B cell (primary cell): Measurements from ENCODE around the gene REV1.

Experiments used
- EZH2 ChIP-seq: IDR thresholded peaks from 2 replicates; pipeline ENCODE4 v1.6.1; 2012; ENCODE audit warnings: borderline replicate concordance, low read depth, mild to moderate bottlenecking, moderate library complexity, low read length; ENCODE audit not compliant: insufficient read depth, poor library complexity, severe bottlenecking
- TF ChIP-seq, protein P1 (sequence below): fragments of 200-600 bp; IDR thresholded peaks from one replicate; pipeline ENCODE4 v1.8.0; 2022; ENCODE audit warnings: antibody characterized with exemption, mild to moderate bottlenecking

DNA sequence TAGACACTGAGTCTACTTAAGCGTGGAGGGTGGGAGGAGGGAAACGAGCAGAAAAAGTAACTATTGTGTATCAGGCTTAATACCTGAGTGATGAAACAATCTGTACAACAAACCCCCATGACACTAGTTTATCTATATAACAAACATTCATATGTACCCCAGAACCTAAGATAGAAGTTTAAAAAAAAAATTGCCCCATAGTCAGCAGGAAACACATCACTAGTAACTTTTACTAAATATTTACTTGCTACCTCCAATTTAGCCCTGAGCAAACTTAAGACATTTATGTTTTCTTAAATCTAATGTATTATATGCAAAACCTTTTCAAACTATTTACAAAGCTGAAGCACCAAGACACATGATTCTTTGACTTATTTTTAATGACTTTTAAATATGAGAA lies 5.6 kb downstream of the REV1 start:
- TF ChIP-seq, protein P1, sequence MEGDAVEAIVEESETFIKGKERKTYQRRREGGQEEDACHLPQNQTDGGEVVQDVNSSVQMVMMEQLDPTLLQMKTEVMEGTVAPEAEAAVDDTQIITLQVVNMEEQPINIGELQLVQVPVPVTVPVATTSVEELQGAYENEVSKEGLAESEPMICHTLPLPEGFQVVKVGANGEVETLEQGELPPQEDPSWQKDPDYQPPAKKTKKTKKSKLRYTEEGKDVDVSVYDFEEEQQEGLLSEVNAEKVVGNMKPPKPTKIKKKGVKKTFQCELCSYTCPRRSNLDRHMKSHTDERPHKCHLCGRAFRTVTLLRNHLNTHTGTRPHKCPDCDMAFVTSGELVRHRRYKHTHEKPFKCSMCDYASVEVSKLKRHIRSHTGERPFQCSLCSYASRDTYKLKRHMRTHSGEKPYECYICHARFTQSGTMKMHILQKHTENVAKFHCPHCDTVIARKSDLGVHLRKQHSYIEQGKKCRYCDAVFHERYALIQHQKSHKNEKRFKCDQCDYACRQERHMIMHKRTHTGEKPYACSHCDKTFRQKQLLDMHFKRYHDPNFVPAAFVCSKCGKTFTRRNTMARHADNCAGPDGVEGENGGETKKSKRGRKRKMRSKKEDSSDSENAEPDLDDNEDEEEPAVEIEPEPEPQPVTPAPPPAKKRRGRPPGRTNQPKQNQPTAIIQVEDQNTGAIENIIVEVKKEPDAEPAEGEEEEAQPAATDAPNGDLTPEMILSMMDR, result no peak
- TF ChIP-seq EZH2, result no peak
